NCI-H2081 (cell line): ENCODE data around the gene KAZN.
A peak's percentile ranks its signal among the peaks of the same experiment; 100 is the strongest.

Experiments used
- DNase-seq, 2 experiments: peaks; one replicate each; lab custom pipeline; 2025; lab: John Stamatoyannopoulos, UW

Gene KAZN

GRCh38 chr1:14713077-14713476 is 114.6 kb downstream of the KAZN start:
- DNase-seq = no peak

DNA sequence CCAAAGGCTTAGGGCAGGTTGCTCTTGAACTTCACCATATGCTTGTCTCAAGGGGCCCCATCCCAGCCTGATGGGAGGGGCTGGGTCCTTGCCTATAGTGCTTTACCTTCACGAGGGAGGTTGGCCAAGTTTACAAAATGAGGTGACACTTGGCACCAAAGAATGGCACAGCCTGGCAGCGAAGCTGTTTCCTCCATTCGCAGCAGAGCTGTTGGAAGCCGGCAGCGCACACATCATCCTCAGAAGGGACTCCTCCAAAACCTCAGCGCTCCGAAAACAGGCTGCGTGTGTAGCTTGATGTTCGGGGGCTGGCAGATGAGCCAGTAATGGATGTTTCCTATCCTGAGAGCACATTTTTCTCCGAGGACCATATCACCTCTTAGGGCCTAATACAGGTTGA is 116.8 kb downstream of the KAZN start:
- DNase-seq = no peak

GRCh38 chr1:14715802-14716201 is 117.3 kb downstream of the KAZN start:
- no peak for DNase-seq

DNA sequence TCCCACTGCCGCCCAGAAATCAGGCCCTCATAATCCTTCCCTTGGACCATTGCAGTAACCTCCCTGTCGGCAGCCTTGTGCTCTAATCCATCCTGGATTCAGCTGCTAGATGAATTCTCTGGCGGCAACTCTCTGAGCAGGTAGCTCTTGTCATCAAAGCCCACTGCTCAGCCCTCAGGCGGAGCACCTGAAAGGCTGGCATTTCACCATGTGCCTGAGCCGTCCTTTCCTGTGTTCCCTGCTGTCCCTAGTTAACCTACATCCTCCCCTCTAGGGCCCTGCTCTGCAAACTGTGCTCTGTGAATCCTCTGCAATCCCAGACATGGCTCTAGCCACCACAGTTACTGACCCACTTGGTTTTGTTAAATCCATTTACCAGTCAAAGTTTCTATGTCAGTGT is 118.0 kb downstream of the KAZN start:
- no peak for DNase-seq

- no peak for DNase-seq
These were observed 120.0 kb downstream of the KAZN start for GRCh38 chr1:14718476-14718875.

GRCh38 chr1:14723401-14723800 is 124.9 kb downstream of the KAZN start:
- no peak for DNase-seq

DNA sequence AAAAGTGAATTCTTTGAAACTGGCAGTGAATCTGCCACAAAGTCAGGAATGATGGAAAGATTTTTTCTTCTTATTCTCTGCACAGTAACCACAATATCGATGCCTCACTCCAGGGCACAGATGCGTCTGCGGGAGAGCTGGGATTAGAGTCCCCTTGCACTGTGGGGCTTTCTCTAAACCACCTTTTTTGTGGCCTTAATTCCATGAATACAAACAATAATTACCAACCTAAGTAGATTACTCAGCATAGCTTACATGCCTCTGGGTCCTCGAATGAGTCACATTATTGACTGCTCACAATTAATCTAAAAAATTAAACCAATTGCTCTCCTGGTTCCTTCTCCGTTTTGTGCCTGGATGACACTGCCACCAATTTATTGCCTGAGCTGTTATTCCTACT is 125.8 kb downstream of the KAZN start:
- no peak for DNase-seq

- DNase-seq = no peak
These were observed 126.2 kb downstream of the KAZN start for GRCh38 chr1:14724678-14725077.

- DNase-seq = no peak
These were observed 126.8 kb downstream of the KAZN start for GRCh38 chr1:14725238-14725637.

DNA sequence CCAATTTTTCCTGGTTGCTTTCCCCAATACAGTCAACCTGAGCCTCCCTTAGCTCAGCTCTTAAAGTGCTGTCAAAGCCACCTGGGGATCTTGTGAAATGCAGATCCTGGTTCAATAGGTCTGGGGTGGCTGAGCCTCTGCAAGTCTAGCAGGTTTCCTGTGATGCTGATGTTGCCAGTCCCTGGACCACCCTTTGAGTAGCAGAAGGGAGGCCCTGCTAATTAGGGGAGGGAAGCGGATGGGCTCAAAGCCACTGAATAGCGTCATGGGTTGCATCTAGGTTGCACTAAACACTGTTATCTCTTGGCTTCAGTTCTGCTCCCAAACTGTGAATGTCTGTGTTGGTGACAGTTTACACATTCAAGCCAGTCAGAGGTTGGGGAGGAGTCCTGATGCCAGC is 127.2 kb downstream of the KAZN start:
- DNase-seq = no peak

- no peak for DNase-seq
These were observed 128.1 kb downstream of the KAZN start for GRCh38 chr1:14726606-14727005.

- DNase-seq = no peak
These were observed 130.0 kb downstream of the KAZN start for GRCh38 chr1:14728516-14728915.

DNA sequence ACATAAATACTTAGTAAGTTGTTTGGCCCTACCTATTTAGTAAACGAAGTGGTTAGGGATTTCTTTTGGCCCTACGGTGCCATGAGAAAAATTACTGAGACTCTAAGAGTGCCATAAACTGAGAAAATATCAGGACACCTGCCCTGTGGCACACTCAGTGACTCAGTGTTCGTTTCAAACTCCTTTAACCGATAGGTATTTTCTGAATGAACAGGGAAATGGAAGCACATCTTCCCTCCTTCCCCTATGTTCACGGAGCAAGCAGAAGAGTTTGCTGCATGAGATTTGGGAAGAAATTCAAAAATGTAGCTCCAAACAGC is 134.2 kb downstream of the KAZN start:
- DNase-seq = no peak

- no peak for DNase-seq
These were observed 134.7 kb downstream of the KAZN start for GRCh38 chr1:14733048-14733778.

GRCh38 chr1:14733779-14734140 is 135.3 kb downstream of the KAZN start:
- DNase-seq = no peak

DNA sequence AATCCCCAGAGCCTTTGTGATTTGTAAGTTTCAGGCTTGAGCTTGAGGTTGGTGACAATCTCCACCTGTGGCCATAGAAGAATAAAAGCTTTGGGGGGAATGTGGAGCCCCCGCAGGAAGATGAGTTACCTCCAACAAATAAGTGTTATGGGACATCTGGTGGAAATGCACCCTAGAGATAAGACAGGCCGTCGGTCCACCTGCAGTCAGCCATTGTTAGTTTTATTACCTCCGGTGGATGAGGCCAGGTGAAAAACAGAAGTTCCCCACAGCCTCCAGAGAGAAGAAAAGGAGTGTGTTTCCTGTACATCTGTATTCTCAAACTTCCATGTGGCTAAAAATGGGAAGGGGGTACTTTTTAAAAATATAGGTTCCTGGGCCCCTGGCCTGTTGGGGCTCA is 137.4 kb downstream of the KAZN start:
- DNase-seq = no peak

DNA sequence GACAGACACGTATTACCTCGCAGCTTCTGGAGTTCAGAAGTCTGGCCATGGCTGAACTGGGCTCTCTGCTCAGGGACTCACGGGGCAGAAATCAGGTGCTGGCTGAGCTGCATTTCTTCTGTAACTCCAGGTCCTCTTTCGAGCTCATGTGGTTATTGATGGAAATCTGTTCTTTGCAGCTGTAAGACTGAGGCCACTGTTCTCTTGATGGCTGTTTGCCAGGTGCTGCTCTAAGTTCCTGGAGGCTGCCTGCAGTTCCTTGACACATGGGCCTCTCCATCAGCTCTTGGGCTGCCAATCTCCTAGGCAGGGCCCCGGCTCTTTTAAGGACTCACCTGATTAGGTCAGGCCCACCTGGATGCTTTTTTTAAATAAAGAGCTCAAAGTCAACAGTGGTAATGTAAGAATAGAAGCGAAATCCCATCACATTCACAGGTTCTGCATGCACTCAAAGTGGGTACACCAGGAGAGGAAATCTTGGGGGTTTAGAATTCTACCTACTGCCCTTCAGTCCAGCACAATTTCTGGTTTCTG is 139.1 kb downstream of the KAZN start:
- no peak for DNase-seq

DNA sequence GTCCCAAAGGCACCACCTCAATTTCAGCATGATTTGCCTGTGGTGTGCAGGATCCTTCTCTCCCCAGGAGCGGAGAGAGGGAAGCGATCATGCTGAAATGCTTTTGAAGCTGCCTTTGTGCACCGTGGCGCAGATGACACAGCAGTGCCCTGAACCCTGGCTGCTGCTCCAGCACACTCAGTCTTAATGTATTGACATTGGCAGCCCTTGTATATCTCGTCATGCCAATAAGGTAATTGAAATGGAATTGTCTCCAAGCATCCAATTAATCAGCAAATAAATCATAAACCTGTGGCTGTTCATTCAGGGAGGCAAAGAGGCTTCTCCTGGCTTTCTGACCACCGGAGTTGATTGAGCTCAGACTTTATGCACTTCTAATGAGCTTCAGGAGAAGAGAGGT is 139.8 kb downstream of the KAZN start:
- DNase-seq = peak; percentile 27 to 71

GRCh38 chr1:14738647-14739046 is 140.2 kb downstream of the KAZN start:
- DNase-seq = no peak

DNA sequence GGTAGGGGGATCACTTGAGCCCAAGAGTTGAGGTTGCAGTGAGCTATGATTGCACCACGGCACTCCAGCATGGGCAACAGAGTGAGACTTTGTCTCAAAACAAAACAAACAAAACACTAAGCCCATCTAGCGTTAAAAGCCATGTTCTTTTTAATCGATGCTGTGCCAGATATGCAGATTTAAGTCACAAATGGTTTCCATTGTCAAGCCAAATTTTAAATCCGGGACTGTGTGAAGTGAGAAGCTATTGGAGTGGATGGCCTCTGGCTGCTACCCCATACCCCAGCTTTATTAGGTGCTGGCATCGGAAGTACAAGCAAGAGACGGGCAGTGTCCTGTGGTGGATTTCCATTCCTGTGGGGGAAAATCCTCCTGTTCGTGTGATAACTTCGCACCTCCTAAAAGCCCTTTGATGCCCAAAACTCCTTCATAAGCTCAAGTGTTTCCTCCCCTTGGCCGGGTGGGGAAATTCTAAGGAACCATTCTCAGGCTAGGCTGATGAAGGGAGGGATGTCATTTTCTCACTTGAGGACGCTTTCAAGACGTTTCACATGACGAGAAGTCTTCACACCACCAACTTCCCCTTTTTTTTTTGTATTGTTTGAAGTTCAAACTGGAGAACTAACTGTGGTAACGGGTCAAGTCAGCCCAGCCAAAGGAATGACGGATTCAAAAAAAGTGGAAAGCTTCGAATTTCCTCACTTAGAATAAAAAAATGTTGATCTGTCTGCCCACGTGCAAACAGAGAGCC is 140.8 kb downstream of the KAZN start:
- no peak for DNase-seq

GRCh38 chr1:14740016-14740415 is 141.5 kb downstream of the KAZN start:
- peak in 1 of 2 experiments; percentile 28 for DNase-seq

- DNase-seq = no peak
These were observed 142.6 kb downstream of the KAZN start for GRCh38 chr1:14741082-14741481.

DNA sequence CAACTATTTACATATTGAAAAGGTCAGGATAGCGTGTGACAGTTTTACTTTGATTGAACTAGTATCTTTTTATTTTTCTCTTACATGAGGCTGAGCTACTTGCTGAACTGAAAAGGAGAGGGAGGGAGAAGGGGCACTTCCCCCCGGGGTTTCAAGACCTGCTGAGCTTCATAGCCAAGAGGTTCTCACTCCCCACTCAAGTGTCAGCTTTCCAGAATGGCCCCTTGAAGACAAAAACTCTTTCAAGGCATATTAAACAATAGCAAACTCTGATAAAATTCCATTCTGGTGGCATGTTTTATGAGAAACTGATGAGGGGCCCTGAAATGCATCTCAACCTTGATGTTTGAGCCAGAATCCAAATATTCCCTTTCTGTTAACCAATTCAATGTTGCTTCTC is 143.0 kb downstream of the KAZN start:
- DNase-seq = no peak
